HuH-7.5 (cell line): ENCODE data around the gene ARHGAP30.
"Not testable (repeated sequence)": the region's sequence is repeated elsewhere in the genome, so short reads cannot be mapped to it uniquely, and the experiment has no call there.

ENCODE experiments used
- DNase-seq: peaks from one replicate; pipeline ENCODE4 v3.0.0; 2011; ENCODE audit warnings: low spot score

The ARHGAP30 gene

GRCh38 chr1:161039546-161039945, 30.1 kb downstream of the ARHGAP30 start:
- no peak for DNase-seq

- no peak for DNase-seq
Measured at GRCh38 chr1:161039154-161039545, 30.5 kb downstream of the ARHGAP30 start.

GRCh38 chr1:161038523-161039153, 31.1 kb downstream of the ARHGAP30 start, which contains the start of gene TSTD1:
Gene TSTD1, minus strand, starts transcription at chr1:161038964. Its CDS starts 75 bp downstream, at chr1:161038889.
- no peak for DNase-seq

GRCh38 chr1:161037661-161038522, 31.8 kb downstream of the ARHGAP30 start:
- DNase-seq, result no peak

- no peak for DNase-seq
Measured at GRCh38 chr1:161033751-161034150, 35.9 kb downstream of the ARHGAP30 start.

GRCh38 chr1:161032409-161032808, 37.3 kb downstream of the ARHGAP30 start:
- DNase-seq, result no peak

GRCh38 chr1:161031874-161032273, 37.8 kb downstream of the ARHGAP30 start:
- DNase-seq, result no peak

GRCh38 chr1:161029466-161029865, 40.2 kb downstream of the ARHGAP30 start:
- not testable (repeated sequence) for DNase-seq

- DNase-seq, result not testable (repeated sequence)
Measured at GRCh38 chr1:161026954-161027353, 42.7 kb downstream of the ARHGAP30 start.

- not testable (repeated sequence) for DNase-seq
Measured at GRCh38 chr1:161022432-161022831, 47.3 kb downstream of the ARHGAP30 start.

- DNase-seq, result no peak
Measured at GRCh38 chr1:161021970-161022353, 47.7 kb downstream of the ARHGAP30 start.

- DNase-seq, result peak; percentile 94
Measured at GRCh38 chr1:161021165-161021969, 48.3 kb downstream of the ARHGAP30 start.

GRCh38 chr1:161020509-161021164, 49.1 kb downstream of the ARHGAP30 start, which contains the start of gene F11R:
Gene F11R, minus strand, starts transcription at chr1:161021152. Its CDS starts 79 bp downstream, at chr1:161021073.
- DNase-seq, result peak; percentile 71

- DNase-seq, result no peak
Measured at GRCh38 chr1:161019751-161020495, 49.8 kb downstream of the ARHGAP30 start.

GRCh38 chr1:161019111-161019660, 50.5 kb downstream of the ARHGAP30 start:
- not testable (repeated sequence) for DNase-seq

GRCh38 chr1:161018631-161018930, 51.1 kb downstream of the ARHGAP30 start:
- no peak for DNase-seq

- no peak for DNase-seq
Measured at GRCh38 chr1:161017756-161018630, 51.7 kb downstream of the ARHGAP30 start.

- not testable (repeated sequence) for DNase-seq
Measured at GRCh38 chr1:161017181-161017580, 52.5 kb downstream of the ARHGAP30 start.

- not testable (repeated sequence) for DNase-seq
Measured at GRCh38 chr1:161016683-161017082, 53.0 kb downstream of the ARHGAP30 start.
